ENCODE measurements around the gene POU2AF1. TPM values are rescaled to one million over a fixed set of nuclear protein-coding genes. Genes with fewer than 3 reads are reported as not detected.

POU2AF1 gene
- total and polyA plus RNA-seq, 5 donors: 0.23 to 0.35 TPM; not detected in 3

GRCh38 chr11:111307472-111308108 is 71.5 kb downstream of the POU2AF1 start:
- Histone ChIP-seq H3K27ac (ENCODE audit: low read length) (no peak overlapping the region), H3K4me3 (ENCODE audit: low read length) (no peak overlapping the region), H3K4me1 (ENCODE audit: control insufficient read depth, insufficient read depth, low read length) (no peaks in the 10 kb centered on the region), H3K9me3 (ENCODE audit: control insufficient read depth, low read length) (no peaks in the 10 kb centered on the region), H3K27me3 (ENCODE audit: control insufficient read depth, insufficient read depth) (peaks cover 3% of the 10 kb centered on the region)
- 83% methylated on average over 3 of the region's 3 CpGs for WGBS
- DNase-seq (no peak), ATAC-seq (no peak)
- intact Hi-C loops (cut with DNase I): no loop called here

GRCh38 chr11:111306321-111306720 is 72.8 kb downstream of the POU2AF1 start:
- DNase-seq: no peak
- Histone ChIP-seq H3K4me3 (ENCODE audit: low read length) (no peak overlapping the region), H3K4me1 (ENCODE audit: control insufficient read depth, insufficient read depth, low read length) (no peaks in the 10 kb centered on the region), H3K27me3 (ENCODE audit: control insufficient read depth, insufficient read depth) (peaks cover 3% of the 10 kb centered on the region), H3K9me3 (ENCODE audit: control insufficient read depth, low read length) (no peaks in the 10 kb centered on the region), H3K27ac (ENCODE audit: low read length) (no peak overlapping the region)
- no peak for ATAC-seq
- intact Hi-C loops (cut with DNase I): no loop called here
- 80% methylated on average over 5 of the region's 5 CpGs for WGBS

GRCh38 chr11:111305876-111306275 is 73.2 kb downstream of the POU2AF1 start:
- Histone ChIP-seq H3K4me1 (ENCODE audit: control insufficient read depth, insufficient read depth, low read length) (no peaks in the 10 kb centered on the region), H3K27me3 (ENCODE audit: control insufficient read depth, insufficient read depth) (peaks cover 3% of the 10 kb centered on the region), H3K27ac (ENCODE audit: low read length) (no peak overlapping the region), H3K9me3 (ENCODE audit: control insufficient read depth, low read length) (no peaks in the 10 kb centered on the region), H3K4me3 (ENCODE audit: low read length) (no peak overlapping the region)
- intact Hi-C loops (cut with DNase I): no loop called here
- no peak for ATAC-seq
- no peak for DNase-seq
- 91% methylated on average over 4 of the region's 4 CpGs for WGBS

GRCh38 chr11:111305162-111305802 is 73.8 kb downstream of the POU2AF1 start:
- DNase-seq: no peak
- Histone ChIP-seq H3K4me1 (ENCODE audit: control insufficient read depth, insufficient read depth, low read length) (no peaks in the 10 kb centered on the region), H3K9me3 (ENCODE audit: control insufficient read depth, low read length) (no peaks in the 10 kb centered on the region), H3K27ac (ENCODE audit: low read length) (no peak overlapping the region), H3K4me3 (ENCODE audit: low read length) (no peak overlapping the region), H3K27me3 (ENCODE audit: control insufficient read depth, insufficient read depth) (peaks cover 3% of the 10 kb centered on the region)
- 80% methylated on average over 5 of the region's 5 CpGs for WGBS
- no peak for ATAC-seq
- intact Hi-C loops (cut with DNase I): no loop called here

- H3K4me1 ChIP-seq (ENCODE audit: control insufficient read depth, insufficient read depth, low read length): no peaks in the 10 kb centered on the region
- DNase-seq (no peak), ATAC-seq (no peak)
- H3K27me3 ChIP-seq (ENCODE audit: control insufficient read depth, insufficient read depth): peaks cover 3% of the 10 kb centered on the region
- no peaks in the 10 kb centered on the region for H3K9me3 ChIP-seq (ENCODE audit: control insufficient read depth, low read length)
- H3K4me3 ChIP-seq (ENCODE audit: low read length): no peak overlapping the region
- WGBS: 47% methylated on average over 4 of the region's 4 CpGs
- no peak overlapping the region for H3K27ac ChIP-seq (ENCODE audit: low read length)
- intact Hi-C loops (cut with DNase I): no loop called here
These were observed 75.6 kb downstream of the POU2AF1 start for GRCh38 chr11:111303461-111303860.

- Histone ChIP-seq H3K4me3 (ENCODE audit: low read length) (no peak overlapping the region), H3K27me3 (ENCODE audit: control insufficient read depth, insufficient read depth) (peaks cover 3% of the 10 kb centered on the region), H3K9me3 (ENCODE audit: control insufficient read depth, low read length) (no peaks in the 10 kb centered on the region), H3K27ac (ENCODE audit: low read length) (no peak overlapping the region), H3K4me1 (ENCODE audit: control insufficient read depth, insufficient read depth, low read length) (no peaks in the 10 kb centered on the region)
- 69% methylated on average over 3 of the region's 3 CpGs for WGBS
- ATAC-seq: no peak
- no peak for DNase-seq
- intact Hi-C loops (cut with DNase I): no loop called here
These were observed 76.8 kb downstream of the POU2AF1 start for GRCh38 chr11:111302298-111302697.

Small RNA genes lying within 50 kb of the gene (microRNA-seq; reads per million reads assigned to microRNA genes)
- 0 reads per million in 2 donors for gene MIR4491

Other genes starting within 250 kb of the POU2AF1 start
- gene POU2AF2, start 133.6 kb downstream of the POU2AF1 start, total RNA-seq: not detected
- not detected for gene POU2AF2, start 133.6 kb downstream of the POU2AF1 start, polyA plus RNA-seq
- gene POU2AF3, start 80.7 kb downstream of the POU2AF1 start, total RNA-seq: under 1 TPM; 0.21 to 0.42 (median 0.38) TPM
- gene POU2AF3, start 80.7 kb downstream of the POU2AF1 start, polyA plus RNA-seq: 0.61 TPM
- not detected for gene BTG4, start 133.1 kb upstream of the POU2AF1 start, total RNA-seq
- not detected for gene BTG4, start 133.1 kb upstream of the POU2AF1 start, polyA plus RNA-seq
- not detected for gene HOATZ, start 135.5 kb upstream of the POU2AF1 start, total RNA-seq
- gene HOATZ, start 135.5 kb upstream of the POU2AF1 start, polyA plus RNA-seq: not detected
- 1 to 10 TPM; 5.5 to 7.8 (median 6.4) TPM for gene LAYN, start 161.4 kb upstream of the POU2AF1 start, total RNA-seq
- gene LAYN, start 161.4 kb upstream of the POU2AF1 start, polyA plus RNA-seq: 5.0 TPM
- 10 to 100 TPM; 18.0 to 51.7 (median 21.9) TPM for gene SIK2, start 223.2 kb upstream of the POU2AF1 start, total RNA-seq
- 7.4 TPM for gene SIK2, start 223.2 kb upstream of the POU2AF1 start, polyA plus RNA-seq

Measured in right cardiac atrium (tissue), 5 donors.